Activated B cell treated with CpG ODN at 0.5 μM for 24 hours (primary cell): Measurements from ENCODE around the gene CELSR1. TPM values are rescaled to one million over a fixed set of nuclear protein-coding genes. Genes with fewer than 3 reads are reported as not detected.

Experiments used
- ATAC-seq: fragments of 200-7000 bp; cut with Tn5 transposase; one replicate; pipeline ENCODE4 v1.10.0; 2021; ENCODE audit warnings: low read depth, mild to moderate bottlenecking, moderate library complexity
- CTCF ChIA-PET: fragments of 350-600 bp; sonication (Branson Sonifier 250); formaldehyde crosslinking; loops from one replicate; lab custom pipeline; 2021; ENCODE audit warnings: antibody characterized with exemption; lab: Charles Lee
- POLR2A ChIA-PET: fragments of 350-600 bp; sonication (Branson Sonifier 250); formaldehyde crosslinking; loops from one replicate; lab custom pipeline; 2021; ENCODE audit warnings: antibody characterized with exemption; lab: Charles Lee
- DNase-seq: peaks from one replicate; pipeline ENCODE4 v3.0.0; 2022
- H3K27ac Mint-ChIP-seq: one replicate; pipeline ENCODE4 v1.8.0; 2020; ENCODE audit warnings: mixed read lengths
- H3K27me3 Mint-ChIP-seq: one replicate; pipeline ENCODE4 v1.8.0; 2021; ENCODE audit warnings: mixed read lengths
- H3K36me3 Mint-ChIP-seq: one replicate; pipeline ENCODE4 v1.8.0; 2021; ENCODE audit warnings: low read depth, mixed read lengths
- H3K4me1 Mint-ChIP-seq: one replicate; pipeline ENCODE4 v1.8.0; 2021; ENCODE audit warnings: mixed read lengths
- H3K4me3 Mint-ChIP-seq: one replicate; pipeline ENCODE4 v1.8.0; 2020; ENCODE audit warnings: mild to moderate bottlenecking, mixed read lengths
- H3K9me3 Mint-ChIP-seq: one replicate; pipeline ENCODE4 v1.8.0; 2020; ENCODE audit warnings: mixed read lengths
- intact Hi-C: fragments of 100-400 bp; cut with micrococcal nuclease; formaldehyde crosslinking; loops from one replicate; pipeline ENCODE4 v1.15.1; 2024
- total RNA-seq: library from RNA; stranded (reverse); gene quantifications from 2 replicates; pipeline ENCODE4 v1.2.3, GENCODE V29; 2022
- TF ChIP-seq, protein P1 (sequence below): fragments of 200-600 bp; IDR thresholded peaks from one replicate; pipeline ENCODE4 v1.8.0; 2022; ENCODE audit warnings: antibody characterized with exemption, mild to moderate bottlenecking

CELSR1 gene
- total RNA-seq, 1 donor from 2014 or later, result 12.3 TPM

DNA sequence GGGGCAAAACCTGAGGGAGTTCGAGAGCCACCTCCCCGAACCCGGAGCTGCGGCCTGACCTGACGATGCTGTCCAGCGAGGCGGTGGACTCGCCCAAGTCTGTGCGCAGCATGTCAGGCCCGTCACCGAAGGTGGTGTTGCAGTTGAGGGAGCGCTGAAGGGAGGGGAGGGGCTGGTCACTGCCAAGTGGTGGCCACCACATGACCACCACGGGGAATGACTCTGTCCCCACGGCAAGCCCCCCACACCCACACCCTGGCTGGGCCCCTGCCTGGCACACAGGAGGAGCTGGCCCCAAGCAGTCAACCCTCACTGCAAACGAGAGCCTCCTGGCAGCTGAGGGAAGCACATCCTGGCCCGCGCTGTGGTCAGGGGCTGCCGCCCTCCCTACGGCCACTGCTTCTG, 171.1 kb downstream of the CELSR1 start:
- Mint-ChIP-seq H3K36me3 (peaks cover 26% of the 10 kb centered on the region), H3K27ac (no peak overlapping the region), H3K4me1 (peaks cover 20% of the 10 kb centered on the region), H3K27me3 (no peaks in the 10 kb centered on the region), H3K4me3 (no peak overlapping the region), H3K9me3 (no peaks in the 10 kb centered on the region)
- POLR2A ChIA-PET, result no interaction called here
- TF ChIP-seq, protein P1, sequence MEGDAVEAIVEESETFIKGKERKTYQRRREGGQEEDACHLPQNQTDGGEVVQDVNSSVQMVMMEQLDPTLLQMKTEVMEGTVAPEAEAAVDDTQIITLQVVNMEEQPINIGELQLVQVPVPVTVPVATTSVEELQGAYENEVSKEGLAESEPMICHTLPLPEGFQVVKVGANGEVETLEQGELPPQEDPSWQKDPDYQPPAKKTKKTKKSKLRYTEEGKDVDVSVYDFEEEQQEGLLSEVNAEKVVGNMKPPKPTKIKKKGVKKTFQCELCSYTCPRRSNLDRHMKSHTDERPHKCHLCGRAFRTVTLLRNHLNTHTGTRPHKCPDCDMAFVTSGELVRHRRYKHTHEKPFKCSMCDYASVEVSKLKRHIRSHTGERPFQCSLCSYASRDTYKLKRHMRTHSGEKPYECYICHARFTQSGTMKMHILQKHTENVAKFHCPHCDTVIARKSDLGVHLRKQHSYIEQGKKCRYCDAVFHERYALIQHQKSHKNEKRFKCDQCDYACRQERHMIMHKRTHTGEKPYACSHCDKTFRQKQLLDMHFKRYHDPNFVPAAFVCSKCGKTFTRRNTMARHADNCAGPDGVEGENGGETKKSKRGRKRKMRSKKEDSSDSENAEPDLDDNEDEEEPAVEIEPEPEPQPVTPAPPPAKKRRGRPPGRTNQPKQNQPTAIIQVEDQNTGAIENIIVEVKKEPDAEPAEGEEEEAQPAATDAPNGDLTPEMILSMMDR, result no peak
- intact Hi-C loops, result loop anchor here (10.0 kb wide), 1 partner anchor 368 kb away; the partner anchor contains the start of gene CERK
- no peak for ATAC-seq
- DNase-seq, result no peak
- CTCF ChIA-PET, result interaction anchor here (2.2 kb wide), 1 partner anchor 176 kb away, joined by 96 read pairs; no protein-coding TSS in a partner anchor

DNA sequence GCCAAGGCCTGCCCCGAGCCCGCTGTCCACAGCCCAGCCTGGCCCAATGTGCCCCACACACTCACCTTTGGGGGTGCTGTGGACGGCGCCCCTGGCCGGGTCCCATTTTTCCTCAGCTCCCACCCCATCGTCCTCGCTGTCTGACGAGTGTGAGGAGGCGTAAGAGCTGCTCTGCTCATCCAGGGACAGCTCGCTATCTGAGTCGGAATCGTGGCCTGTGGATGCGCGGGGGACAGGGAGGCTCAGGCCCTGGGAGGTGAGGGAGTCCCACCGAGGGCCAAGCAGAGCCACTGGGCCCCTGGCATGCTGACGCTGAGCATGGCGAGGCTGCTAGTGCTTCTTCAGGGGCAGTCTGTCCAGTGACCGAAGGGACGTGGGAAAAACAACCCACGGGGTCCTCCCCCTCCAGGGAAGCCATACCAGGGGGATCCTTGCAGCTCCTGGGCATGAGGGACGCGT, 172.2 kb downstream of the CELSR1 start:
- TF ChIP-seq, protein P1, result no peak
- ChIA-PET POLR2A (no interaction called here), CTCF (interaction anchor here (0.9 kb wide), 1 partner anchor 244 kb away, joined by 3 read pairs; no protein-coding TSS in a partner anchor)
- ATAC-seq (no peak), DNase-seq (no peak)
- Mint-ChIP-seq H3K4me3 (no peak overlapping the region), H3K4me1 (peaks cover 20% of the 10 kb centered on the region), H3K9me3 (no peaks in the 10 kb centered on the region), H3K27ac (no peak overlapping the region), H3K36me3 (peaks cover 35% of the 10 kb centered on the region), H3K27me3 (no peaks in the 10 kb centered on the region)
- intact Hi-C loops, result loop anchor here (10.0 kb wide), 1 partner anchor 370 kb away; the partner anchor contains the start of gene CERK

DNA sequence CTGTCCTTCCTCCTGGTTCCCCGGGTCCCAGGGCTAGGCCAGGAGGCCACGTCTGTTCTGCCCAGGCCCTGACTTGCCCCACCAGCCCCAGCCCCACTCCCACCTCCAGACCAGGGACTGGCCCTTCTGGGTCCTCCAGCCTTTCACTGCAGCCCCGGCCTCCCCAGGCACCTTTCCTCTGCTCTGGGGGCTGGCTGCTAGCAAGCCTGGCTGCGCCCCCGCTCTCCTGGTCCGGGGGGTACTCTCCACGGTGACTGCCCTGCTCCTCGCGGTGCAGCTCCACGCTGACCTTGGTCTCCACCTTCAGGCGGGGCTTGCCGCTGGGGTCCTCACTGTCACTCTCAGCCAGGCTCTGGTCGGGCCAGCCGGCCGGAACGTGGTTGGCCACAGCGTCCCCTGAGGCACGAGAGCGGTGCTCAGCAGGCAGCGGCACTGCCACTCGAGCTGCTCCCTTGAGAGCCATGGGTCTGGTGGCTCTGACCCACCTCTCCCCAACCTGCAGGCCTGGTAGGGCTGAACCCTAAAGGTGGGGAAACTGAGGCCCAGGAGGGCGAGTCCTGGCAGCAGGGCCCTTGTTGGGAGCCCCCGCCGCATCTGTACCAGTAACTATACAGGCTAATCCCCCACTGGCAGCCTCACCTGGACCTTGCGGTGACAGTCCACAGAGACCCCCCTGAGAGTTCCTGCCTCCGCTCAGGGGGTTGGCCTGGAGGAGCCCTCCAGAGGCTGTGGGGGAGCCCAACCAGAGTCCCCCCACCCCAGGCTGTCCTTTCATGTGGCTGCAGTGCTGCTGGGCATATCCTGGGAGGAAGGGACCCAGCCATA, 172.9 kb downstream of the CELSR1 start:
- peaks cover 40% of the 10 kb centered on the region for H3K36me3 Mint-ChIP-seq
- no peaks in the 10 kb centered on the region for H3K9me3 Mint-ChIP-seq
- no peak overlapping the region for H3K27ac Mint-ChIP-seq
- ATAC-seq (peak; percentile 71), DNase-seq (no peak)
- ChIA-PET POLR2A (no interaction called here), CTCF (no interaction called here)
- H3K4me3 Mint-ChIP-seq, result no peak overlapping the region
- TF ChIP-seq, protein P1, result no peak
- H3K27me3 Mint-ChIP-seq, result no peaks in the 10 kb centered on the region
- H3K4me1 Mint-ChIP-seq, result peaks cover 20% of the 10 kb centered on the region
- intact Hi-C loops, result loop anchor here (10.0 kb wide), 1 partner anchor 370 kb away; the partner anchor contains the start of gene CERK

DNA sequence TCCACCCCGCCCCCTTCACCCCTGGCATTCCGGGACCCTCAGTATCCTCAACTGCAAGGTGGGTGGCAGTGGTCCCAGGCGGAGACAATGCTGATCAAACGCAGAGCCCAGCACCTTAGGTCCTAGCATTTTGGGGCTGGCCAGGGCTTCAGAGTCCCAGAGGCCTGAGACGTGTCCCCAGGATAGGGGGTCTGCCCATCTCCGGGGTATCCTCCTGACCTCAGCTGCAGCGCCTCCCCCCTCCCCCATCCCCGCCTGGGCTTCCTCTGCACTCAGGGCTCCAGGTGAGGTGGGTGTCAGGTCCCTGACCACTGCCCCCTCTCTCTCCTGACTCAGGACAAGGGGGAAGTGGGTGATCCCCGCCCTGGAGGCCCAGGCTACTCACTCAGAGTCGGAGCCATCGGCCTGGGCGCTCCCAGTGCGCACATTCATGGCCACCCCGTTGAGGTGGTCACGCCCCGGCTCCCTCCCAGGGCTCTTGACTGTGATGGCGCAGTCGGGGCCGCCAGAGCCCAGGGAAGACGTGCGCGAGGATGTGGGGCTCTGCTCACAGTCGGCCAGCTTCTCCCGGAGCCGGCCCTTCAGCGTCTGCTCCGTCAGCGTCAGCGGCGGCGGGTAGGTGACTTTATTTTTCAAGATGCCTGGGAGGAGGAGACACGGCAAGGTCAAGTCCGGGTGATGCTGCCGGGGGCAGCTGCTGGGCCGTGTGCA, 173.7 kb downstream of the CELSR1 start:
- ATAC-seq (no peak), DNase-seq (no peak)
- peaks cover 48% of the 10 kb centered on the region for H3K36me3 Mint-ChIP-seq
- peaks cover 20% of the 10 kb centered on the region for H3K4me1 Mint-ChIP-seq
- ChIA-PET POLR2A (no interaction called here), CTCF (no interaction called here)
- intact Hi-C loops, result loop anchor here (10.0 kb wide), 1 partner anchor 371 kb away; the partner anchor contains the start of gene CERK
- TF ChIP-seq, protein P1, result no peak
- H3K4me3 Mint-ChIP-seq, result no peak overlapping the region
- no peaks in the 10 kb centered on the region for H3K27me3 Mint-ChIP-seq
- H3K27ac Mint-ChIP-seq, result no peak overlapping the region
- no peaks in the 10 kb centered on the region for H3K9me3 Mint-ChIP-seq
